CD4-positive, alpha-beta T cell treated with Interferon gamma for 1 hour (primary cell): ENCODE measurements around the gene PTK6.

Source experiments
- DNase-seq: peaks from one replicate; pipeline ENCODE4 v3.0.0-alpha.2; 2020

The PTK6 gene

GRCh38 chr20:63503524-63503923 lies 33.7 kb downstream of the PTK6 start:
- no peak for DNase-seq

GRCh38 chr20:63502671-63503172 lies 34.5 kb downstream of the PTK6 start:
- no peak for DNase-seq

GRCh38 chr20:63501818-63502670 lies 35.1 kb downstream of the PTK6 start:
- DNase-seq = no peak

- DNase-seq = no peak
Measured at GRCh38 chr20:63500902-63501817, 36.0 kb downstream of the PTK6 start.

- DNase-seq = no peak
Measured at GRCh38 chr20:63500151-63500901, 36.9 kb downstream of the PTK6 start.

GRCh38 chr20:63499338-63499969 lies 37.7 kb downstream of the PTK6 start:
- no peak for DNase-seq

- peak; percentile 60 for DNase-seq
Measured at GRCh38 chr20:63498960-63499337, 38.2 kb downstream of the PTK6 start, which contains the start of gene EEF1A2. EEF1A2 (minus strand) TSS chr20:63499083; CDS start chr20:63497763, 1,320 bp downstream.

GRCh38 chr20:63497946-63498935 lies 38.9 kb downstream of the PTK6 start:
- peak; percentile 6 for DNase-seq

GRCh38 chr20:63497138-63497945 lies 39.8 kb downstream of the PTK6 start:
- DNase-seq = no peak

GRCh38 chr20:63496596-63497120 lies 40.5 kb downstream of the PTK6 start:
- no peak for DNase-seq

GRCh38 chr20:63495741-63496595 lies 41.2 kb downstream of the PTK6 start:
- peak; percentile 71 for DNase-seq

- no peak for DNase-seq
Measured at GRCh38 chr20:63495167-63495720, 41.9 kb downstream of the PTK6 start.

GRCh38 chr20:63494420-63495166 lies 42.6 kb downstream of the PTK6 start:
- no peak for DNase-seq

GRCh38 chr20:63494084-63494419 lies 43.1 kb downstream of the PTK6 start:
- no peak for DNase-seq

GRCh38 chr20:63493563-63494020 lies 43.6 kb downstream of the PTK6 start:
- no peak for DNase-seq

- DNase-seq = no peak
Measured at GRCh38 chr20:63492982-63493381, 44.2 kb downstream of the PTK6 start.

GRCh38 chr20:63492518-63492917 lies 44.7 kb downstream of the PTK6 start:
- DNase-seq = no peak
